Muscle of arm (tissue), 12 donors: ENCODE measurements around the gene TWIST2. TPM values are rescaled to one million over a fixed set of nuclear protein-coding genes. Genes with fewer than 3 reads are reported as not detected.

Source experiments
- DNase-seq: peaks from one replicate; pipeline ENCODE4 v3.0.0-alpha.2; 2013
- polyA plus RNA-seq, 12 donors: library from polyadenylated mRNA; unstranded; fragments of 120-200 nt; gene quantifications; one replicate each; pipeline ENCODE4 v1.2.1, GENCODE V29; 2013; ENCODE audit not compliant: insufficient read length in 12 of 12

The TWIST2 gene
- polyA plus RNA-seq, 12 donors, result 3.0 to 140 (median 5.9) TPM; not detected in 2

DNA sequence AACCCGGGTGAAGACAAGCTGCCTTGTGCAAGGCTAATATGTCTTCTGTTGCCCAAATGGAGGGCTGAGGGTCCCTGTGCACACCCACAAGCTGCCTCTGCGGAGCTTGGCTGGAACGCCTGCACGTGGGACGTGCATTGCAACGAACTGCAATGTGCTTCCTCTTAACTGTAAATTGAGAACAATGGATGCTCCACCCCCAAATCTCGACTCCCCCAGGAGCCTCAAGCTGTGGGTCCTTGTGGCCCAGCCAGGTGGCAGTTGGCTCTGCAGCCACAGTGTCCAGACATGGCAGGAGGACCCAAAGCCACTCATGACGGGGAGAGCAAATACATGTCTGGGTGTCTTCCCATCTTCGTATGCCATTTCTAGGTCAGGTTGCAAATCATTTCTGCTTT is 90.1 kb downstream of the TWIST2 start:
- peak; percentile 67 for DNase-seq

DNA sequence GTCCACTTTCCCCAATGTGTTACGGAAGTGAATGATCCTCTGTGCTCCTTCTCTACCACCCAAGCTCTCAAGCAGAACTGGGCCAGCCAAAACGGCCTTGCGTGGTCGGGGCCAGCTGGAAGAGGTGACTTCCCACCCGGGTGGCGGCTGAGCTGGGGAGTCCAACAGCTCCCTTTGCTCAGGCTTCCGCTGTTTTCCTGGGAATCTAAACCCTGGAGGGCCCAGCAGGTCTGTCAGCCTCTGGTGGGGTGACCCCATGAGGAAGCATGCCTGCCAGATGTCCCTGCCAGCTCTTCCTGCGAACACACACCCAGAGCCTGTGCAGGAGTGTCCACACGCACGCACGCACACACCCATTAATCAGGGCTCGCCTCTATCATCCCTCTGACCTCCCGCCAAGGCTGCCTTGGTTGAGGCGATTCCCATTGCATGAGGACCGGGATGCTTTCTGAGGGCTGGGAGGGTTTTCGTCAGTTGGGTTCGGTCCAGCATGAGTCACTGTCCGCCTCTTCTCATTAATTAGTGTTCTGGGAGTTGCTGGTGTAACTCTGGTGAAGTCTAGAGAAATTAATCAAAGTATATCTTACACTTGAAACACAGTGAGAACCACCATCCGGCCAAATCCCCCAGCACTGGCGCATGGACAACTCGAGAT is 90.6 kb downstream of the TWIST2 start:
- peak; percentile 86 for DNase-seq

- no peak for DNase-seq
Observed at GRCh38 chr2:238939074-238939473, 91.2 kb downstream of the TWIST2 start.

GRCh38 chr2:238939521-238940403 is 91.9 kb downstream of the TWIST2 start:
- no peak for DNase-seq

GRCh38 chr2:238940806-238941205 is 92.9 kb downstream of the TWIST2 start:
- no peak for DNase-seq

GRCh38 chr2:238941262-238941792 is 93.4 kb downstream of the TWIST2 start:
- DNase-seq, result no peak

- no peak for DNase-seq
Observed at GRCh38 chr2:238942080-238942725, 94.3 kb downstream of the TWIST2 start.

- DNase-seq, result no peak
Observed at GRCh38 chr2:238942726-238943300, 94.9 kb downstream of the TWIST2 start.

GRCh38 chr2:238943338-238944067 is 95.6 kb downstream of the TWIST2 start:
- DNase-seq, result no peak

DNA sequence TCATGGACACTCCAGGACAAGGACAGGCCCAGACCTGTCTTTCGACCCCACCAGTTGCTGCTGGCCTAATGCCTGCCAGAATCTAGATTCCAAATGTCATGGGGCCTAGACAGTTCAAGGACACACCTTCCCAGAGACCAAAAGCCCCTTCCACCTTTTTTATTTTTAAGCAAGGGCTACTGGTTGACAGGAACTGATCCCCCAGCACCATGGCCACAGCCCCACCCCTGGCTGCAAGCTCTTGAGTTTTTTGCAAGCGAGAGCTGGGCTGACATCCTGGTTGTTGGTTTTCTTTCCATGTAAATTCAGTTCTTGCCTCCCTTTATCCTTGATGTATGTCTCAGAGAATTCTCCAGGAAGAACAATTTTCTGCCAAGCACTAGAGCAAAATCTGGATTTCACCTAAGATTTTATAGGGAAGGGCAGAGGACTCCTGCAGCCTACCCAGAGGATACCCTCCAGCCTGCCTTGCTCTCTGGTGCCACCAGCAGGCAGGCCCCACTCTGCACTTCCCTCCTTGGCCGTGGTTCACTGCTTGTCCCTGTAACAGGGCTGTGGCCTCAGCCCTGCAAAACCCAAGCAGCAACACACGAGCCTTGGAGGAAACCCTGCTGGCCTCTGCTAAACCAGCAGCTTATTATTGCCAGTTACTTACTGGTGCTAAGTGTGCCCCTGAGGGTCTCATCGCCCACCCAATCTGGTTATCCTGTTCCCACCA is 97.7 kb downstream of the TWIST2 start:
- DNase-seq, result no peak

DNA sequence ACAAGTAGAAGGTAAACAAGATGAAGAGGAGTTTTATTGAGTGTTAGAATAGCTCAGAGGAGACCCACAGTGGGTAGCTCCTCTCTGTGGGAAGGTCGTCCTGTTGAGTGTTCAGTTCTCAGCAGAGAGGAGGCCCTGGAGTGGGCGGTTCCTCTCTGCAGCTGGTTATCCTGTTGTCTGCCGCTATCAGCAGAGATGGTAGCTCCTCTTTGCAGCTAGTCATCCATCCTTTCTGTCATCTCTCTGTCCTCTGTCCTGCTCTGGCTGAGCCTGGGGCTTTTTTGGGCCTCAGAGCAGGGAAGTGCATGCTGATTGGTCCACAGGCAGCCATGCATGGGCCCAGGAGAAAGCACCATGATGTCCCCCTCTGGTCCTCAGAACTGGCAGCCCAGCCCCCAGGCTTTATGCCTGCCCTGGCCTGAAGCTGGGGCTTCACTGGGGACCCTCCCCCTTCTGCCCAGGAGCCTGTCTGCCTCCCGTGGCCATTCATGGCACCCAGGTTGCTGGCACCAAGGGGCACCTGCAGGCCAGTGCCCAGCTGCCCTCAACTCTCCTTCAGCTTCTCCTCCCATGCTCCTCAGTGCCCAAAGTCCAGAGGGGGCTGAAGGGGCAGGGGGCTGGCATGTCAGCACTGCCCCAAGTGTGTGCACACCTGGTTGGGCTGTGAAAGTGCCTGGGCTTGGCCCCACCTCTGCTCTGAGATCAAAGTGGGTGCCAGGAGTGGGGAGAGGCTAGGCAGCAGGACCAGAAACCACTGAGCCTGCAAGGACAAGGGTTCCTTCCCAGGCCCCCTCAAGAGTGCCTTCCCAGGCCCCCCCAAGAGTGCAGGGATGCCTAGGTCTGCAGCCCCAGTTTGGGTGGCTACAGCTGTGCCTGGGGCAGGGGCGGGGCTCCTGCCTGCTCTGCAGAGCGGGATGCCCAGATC is 98.7 kb downstream of the TWIST2 start:
- DNase-seq, result no peak

DNA sequence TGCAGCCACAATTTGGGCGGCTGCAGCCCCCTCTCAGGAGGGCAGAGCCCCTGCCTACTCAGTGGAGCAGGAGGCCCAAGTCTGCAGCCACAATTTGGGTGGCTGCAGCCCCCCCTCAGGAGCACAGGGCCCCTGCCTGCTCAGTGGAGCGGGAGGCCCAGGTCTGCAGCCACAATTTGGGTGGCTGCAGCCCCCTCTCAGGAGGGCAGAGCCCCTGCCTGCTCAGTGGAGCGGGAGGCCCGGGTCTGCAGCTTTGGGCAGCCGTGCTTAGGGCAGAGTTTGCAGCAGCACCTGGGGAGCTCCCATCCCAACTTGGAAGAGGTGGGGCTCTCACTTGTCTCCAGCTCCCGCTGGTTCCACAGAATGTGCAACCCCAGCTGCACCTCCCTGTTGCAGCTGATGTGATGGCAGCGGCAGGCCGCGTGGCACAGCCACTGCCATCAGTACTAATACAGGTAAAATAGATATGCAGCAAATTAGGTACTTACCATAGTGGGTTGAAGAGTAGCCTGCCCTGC is 99.4 kb downstream of the TWIST2 start:
- no peak for DNase-seq

DNA sequence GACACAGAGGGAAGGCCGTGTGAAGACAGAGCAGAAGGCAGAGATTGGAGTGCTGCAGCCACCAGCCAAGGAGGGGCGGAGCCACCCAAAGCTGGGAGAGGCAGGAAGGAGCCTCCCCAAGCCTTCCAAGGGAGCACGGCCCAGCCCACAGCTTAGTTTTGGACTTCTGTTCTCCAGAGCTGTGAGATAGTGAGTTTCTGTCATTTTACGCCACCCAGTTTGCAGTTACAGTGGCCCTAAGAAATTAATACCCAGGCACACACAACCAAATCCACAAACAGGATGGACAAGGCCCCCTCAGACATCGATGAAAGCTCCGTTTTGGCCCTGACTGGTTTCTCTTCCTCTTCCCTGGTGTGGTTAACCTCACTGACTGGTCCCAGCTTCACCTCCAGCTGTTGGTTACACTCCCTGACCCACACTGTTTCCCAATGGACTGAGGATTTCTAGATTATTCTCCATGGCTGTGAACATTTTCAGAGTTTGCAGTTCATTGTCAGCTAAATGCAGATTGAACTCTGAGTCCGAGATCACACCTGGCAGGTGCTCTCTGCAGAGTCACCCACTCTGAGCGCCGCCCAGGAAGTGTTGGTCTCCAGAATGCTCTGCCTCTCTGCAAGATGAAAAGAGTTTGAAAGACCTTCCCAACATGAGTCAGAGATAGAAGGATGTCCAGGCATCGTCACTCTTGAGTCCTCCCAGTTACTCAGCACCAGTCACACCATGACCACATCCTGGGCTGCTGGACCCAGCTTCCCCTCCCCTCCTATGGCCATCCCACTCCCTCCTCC is 100.2 kb downstream of the TWIST2 start:
- peak; percentile 30 for DNase-seq

DNA sequence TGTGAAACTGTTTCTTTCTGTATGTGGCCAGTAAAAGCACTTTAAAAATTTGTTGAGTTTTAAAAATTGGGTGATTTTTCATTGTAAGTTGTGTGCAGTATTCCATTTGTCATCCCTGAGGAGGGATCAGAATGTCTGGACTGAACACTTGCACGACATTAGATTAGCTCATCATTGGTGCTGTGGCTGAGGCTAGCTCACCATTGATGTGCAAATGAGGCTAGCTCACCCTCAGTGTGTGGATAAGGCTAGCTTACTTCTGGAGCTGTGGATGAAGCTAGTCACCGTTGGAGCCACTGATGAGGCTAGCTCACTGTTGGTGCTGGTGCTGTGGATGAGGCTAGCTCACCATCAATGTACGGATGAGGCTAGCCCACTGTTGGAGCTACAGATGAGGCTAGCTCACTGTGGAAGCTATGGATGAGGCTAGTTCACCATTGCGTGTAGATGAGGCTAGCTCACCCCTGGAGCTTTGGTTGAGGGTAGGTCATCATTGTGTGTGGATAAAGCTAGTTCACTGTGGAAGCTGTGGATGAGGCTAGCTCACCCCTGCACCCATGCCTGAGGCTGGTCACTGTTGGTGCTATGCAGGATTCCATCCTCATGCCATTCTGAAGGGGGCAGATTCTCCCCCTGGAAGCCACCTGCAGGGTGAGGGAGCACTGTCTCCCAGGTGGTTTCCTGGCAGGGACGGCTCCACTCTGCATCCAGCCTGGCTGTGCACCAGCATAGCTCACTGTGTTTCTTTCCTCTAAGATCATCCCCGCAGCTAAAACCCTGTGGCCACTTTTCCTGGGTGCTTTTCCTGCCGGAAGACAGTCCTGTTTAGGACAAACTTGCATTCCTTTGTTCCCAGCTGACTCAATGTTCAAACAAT is 101.1 kb downstream of the TWIST2 start:
- DNase-seq, result no peak

DNA sequence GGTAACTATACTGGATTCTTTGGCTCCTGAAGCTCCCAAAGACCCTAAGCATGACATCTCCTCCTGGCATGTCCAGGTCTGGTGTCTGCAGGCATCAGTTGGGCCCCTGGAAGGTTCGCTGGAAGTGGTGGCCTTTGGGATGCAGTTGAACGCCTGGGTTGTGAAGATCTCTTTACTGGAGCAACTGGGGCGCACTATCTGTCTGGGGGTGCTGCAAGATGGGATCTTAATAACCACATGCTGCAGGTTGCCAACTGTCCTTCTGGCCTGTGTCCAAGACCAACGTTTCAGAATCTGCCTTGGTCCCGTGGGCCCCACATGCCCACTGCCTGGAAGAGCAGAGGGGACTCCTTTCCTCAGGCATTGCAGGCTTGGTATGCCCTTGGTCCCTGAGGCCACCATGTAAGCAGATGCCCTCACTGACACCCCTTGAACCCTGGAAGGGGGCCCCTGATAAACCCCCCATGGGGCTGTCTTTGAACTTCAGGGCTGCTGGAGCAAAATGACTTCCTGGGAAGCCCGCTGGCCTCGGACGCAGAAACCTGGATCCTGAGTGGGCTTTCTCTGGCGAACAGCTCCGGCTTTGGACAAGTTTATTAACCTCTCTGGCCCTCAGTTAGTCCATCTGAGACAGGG is 101.9 kb downstream of the TWIST2 start:
- no peak for DNase-seq

- DNase-seq, result no peak
Observed at GRCh38 chr2:238950551-238950950, 102.7 kb downstream of the TWIST2 start.
